IPS DF 6.9 (cell line): ENCODE measurements around the gene GADD45G.

Experiments used
- DNase-seq: peaks from one replicate; pipeline ENCODE4 v3.0.0-alpha.2; 2013; ENCODE audit warnings: low read depth, low spot score
- H3K27ac ChIP-seq: one replicate; pipeline ENCODE4 v1.5.1; 2013; ENCODE audit warnings: low read length, control low read depth
- H3K27me3 ChIP-seq: 2 replicates; pipeline ENCODE4 v1.6.1; 2013; ENCODE audit warnings: mild to moderate bottlenecking, low read length; ENCODE audit not compliant: control insufficient read depth, insufficient read depth
- H3K36me3 ChIP-seq: 2 replicates; pipeline ENCODE4 v1.6.1; 2013; ENCODE audit warnings: low read length; ENCODE audit not compliant: control insufficient read depth, insufficient read depth
- H3K4me1 ChIP-seq: 2 replicates; pipeline ENCODE4 v1.6.1; 2013; ENCODE audit warnings: low read length; ENCODE audit not compliant: control insufficient read depth, insufficient read depth
- H3K4me3 ChIP-seq: 2 replicates; pipeline ENCODE4 v1.5.1; 2013; ENCODE audit warnings: mild to moderate bottlenecking, low read length
- H3K9me3 ChIP-seq: 2 replicates; pipeline ENCODE4 v1.6.1; 2013; ENCODE audit warnings: low read length, inconsistent platforms; ENCODE audit not compliant: control insufficient read depth, insufficient read depth
- WGBS: extraction: QIAGEN DNeasy Blood & Tissue Kit; methylation state at CpG from one replicate; pipeline ENCODE4 v1.1.7; 2013; ENCODE audit warnings: mixed read lengths, missing lambda C conversion rate; ENCODE audit not compliant: insufficient read length, insufficient coverage; 5-methylcytosine and 5-hydroxymethylcytosine counted together

GADD45G gene

GRCh38 chr9:89574309-89574708 lies 30.5 kb upstream of the GADD45G start:
- Histone ChIP-seq H3K27me3 (no peaks in the 10 kb centered on the region), H3K9me3 (no peaks in the 10 kb centered on the region), H3K27ac (no peak overlapping the region), H3K4me1 (no peaks in the 10 kb centered on the region), H3K4me3 (no peak overlapping the region), H3K36me3 (no peaks in the 10 kb centered on the region)
- no peak for DNase-seq
- no CpG with 5 or more reads among the region's 4 CpGs for WGBS

- Histone ChIP-seq H3K36me3 (no peaks in the 10 kb centered on the region), H3K27ac (no peak overlapping the region), H3K4me3 (no peak overlapping the region), H3K27me3 (no peaks in the 10 kb centered on the region), H3K4me1 (no peaks in the 10 kb centered on the region), H3K9me3 (no peaks in the 10 kb centered on the region)
- DNase-seq, result no peak
- WGBS, result no CpG with 5 or more reads among the region's 4 CpGs
Measured at GRCh38 chr9:89576404-89576839, 28.4 kb upstream of the GADD45G start.

GRCh38 chr9:89577363-89577762 lies 27.4 kb upstream of the GADD45G start:
- Histone ChIP-seq H3K27ac (no peak overlapping the region), H3K36me3 (no peaks in the 10 kb centered on the region), H3K9me3 (no peaks in the 10 kb centered on the region), H3K27me3 (no peaks in the 10 kb centered on the region), H3K4me3 (no peak overlapping the region), H3K4me1 (no peaks in the 10 kb centered on the region)
- WGBS, result no CpG with 5 or more reads among the region's 3 CpGs
- no peak for DNase-seq

GRCh38 chr9:89579741-89580385 lies 24.9 kb upstream of the GADD45G start:
- H3K4me1 ChIP-seq, result no peaks in the 10 kb centered on the region
- no CpG with 5 or more reads among the region's 12 CpGs for WGBS
- no peaks in the 10 kb centered on the region for H3K9me3 ChIP-seq
- no peaks in the 10 kb centered on the region for H3K36me3 ChIP-seq
- no peaks in the 10 kb centered on the region for H3K27me3 ChIP-seq
- no peak overlapping the region for H3K4me3 ChIP-seq
- no peak overlapping the region for H3K27ac ChIP-seq
- no peak for DNase-seq

- WGBS, result no CpG with 5 or more reads among the region's 1 CpG
- Histone ChIP-seq H3K9me3 (no peaks in the 10 kb centered on the region), H3K27ac (no peak overlapping the region), H3K27me3 (no peaks in the 10 kb centered on the region), H3K36me3 (no peaks in the 10 kb centered on the region), H3K4me3 (no peak overlapping the region), H3K4me1 (no peaks in the 10 kb centered on the region)
- DNase-seq, result no peak
Measured at GRCh38 chr9:89586311-89586710, 18.5 kb upstream of the GADD45G start.

- H3K9me3 ChIP-seq, result no peaks in the 10 kb centered on the region
- H3K36me3 ChIP-seq, result no peaks in the 10 kb centered on the region
- H3K4me1 ChIP-seq, result peaks cover 2% of the 10 kb centered on the region; the same call in 1 of the 2 replicates
- H3K4me3 ChIP-seq, result no peak overlapping the region
- DNase-seq, result no peak
- H3K27ac ChIP-seq, result no peak overlapping the region
- WGBS, result no CpG with 5 or more reads among the region's 6 CpGs
- H3K27me3 ChIP-seq, result no peaks in the 10 kb centered on the region
Measured at GRCh38 chr9:89588271-89588879, 16.4 kb upstream of the GADD45G start.

- Histone ChIP-seq H3K4me1 (peaks cover 3% of the 10 kb centered on the region; the same call in 1 of the 2 replicates), H3K36me3 (no peaks in the 10 kb centered on the region), H3K27me3 (no peaks in the 10 kb centered on the region), H3K27ac (no peak overlapping the region), H3K4me3 (no peak overlapping the region), H3K9me3 (no peaks in the 10 kb centered on the region)
- WGBS, result no CpG with 5 or more reads among the region's 2 CpGs
- no peak for DNase-seq
Measured at GRCh38 chr9:89590415-89590814, 14.4 kb upstream of the GADD45G start.

GRCh38 chr9:89591274-89592212 lies 13.3 kb upstream of the GADD45G start:
- H3K27ac ChIP-seq, result no peak overlapping the region
- DNase-seq, result no peak
- no peaks in the 10 kb centered on the region for H3K27me3 ChIP-seq
- H3K4me3 ChIP-seq, result no peak overlapping the region
- H3K9me3 ChIP-seq, result no peaks in the 10 kb centered on the region
- no peaks in the 10 kb centered on the region for H3K36me3 ChIP-seq
- H3K4me1 ChIP-seq, result peaks cover 3% of the 10 kb centered on the region; the same call in 1 of the 2 replicates
- no CpG with 5 or more reads among the region's 15 CpGs for WGBS

GRCh38 chr9:89592213-89592815 lies 12.5 kb upstream of the GADD45G start:
- no peaks in the 10 kb centered on the region for H3K9me3 ChIP-seq
- peaks cover 3% of the 10 kb centered on the region; the same call in 1 of the 2 replicates for H3K4me1 ChIP-seq
- no peak overlapping the region for H3K27ac ChIP-seq
- H3K36me3 ChIP-seq, result no peaks in the 10 kb centered on the region
- H3K4me3 ChIP-seq, result no peak overlapping the region
- no peak for DNase-seq
- H3K27me3 ChIP-seq, result no peaks in the 10 kb centered on the region
- WGBS, result no CpG with 5 or more reads among the region's 12 CpGs
